Measurements from ENCODE around the gene SRSF11. TPM values are rescaled to one million over a fixed set of nuclear protein-coding genes. Genes with fewer than 3 reads are reported as not detected.

The SRSF11 gene
- polyA plus RNA-seq, result 443 and 514 TPM in 2 replicates
- polyA minus RNA-seq, result 280 and 337 TPM in 2 replicates

GRCh38 chr1:70221238-70222121, at the start of gene SRSF11:
TSS of gene SRSF11 (plus strand) at chr1:70221380. CDS start at chr1:70221637, 257 bp downstream.
- peak within 1 kb of the TSS; percentile 94 for H3K9ac ChIP-seq (ENCODE audit: low read length)
- H3K4me3 ChIP-seq (ENCODE audit: low read length), result peak within 1 kb of the TSS; percentile 87
- H3F3A ChIP-seq (ENCODE audit: insufficient read depth, low read length, poor library complexity, severe bottlenecking), result peaks cover 10% of the 10 kb centered on the region
- no peaks in the 10 kb centered on the region for H3K36me3 ChIP-seq (ENCODE audit: insufficient read depth, low read length)
- H3K27ac ChIP-seq (ENCODE audit: low read length), result peak within 1 kb of the TSS; percentile 98
- H2AFZ ChIP-seq (ENCODE audit: low read depth, low read length), result peak within 1 kb of the TSS; percentile 99
- H4K20me1 ChIP-seq (ENCODE audit: insufficient read depth), result peaks cover 18% of the 10 kb centered on the region
- no peaks in the 10 kb centered on the region for H3K9me2 ChIP-seq (ENCODE audit: insufficient read depth, low read length)
- no peaks in the 10 kb centered on the region for H3K9me3 ChIP-seq (ENCODE audit: low read length)
- no peaks in the 10 kb centered on the region for H3K27me3 ChIP-seq (ENCODE audit: insufficient read depth, low read depth, low read length)
- peaks cover 77% of the 10 kb centered on the region for H3K79me2 ChIP-seq (replicated peaks; ENCODE audit: insufficient read depth, low read length)
- H3K4me2 ChIP-seq (ENCODE audit: low read length), result peak within 1 kb of the TSS; percentile 100
- TF ChIP-seq MXI1 (conservative IDR thresholded peaks at IDR 0.05; ENCODE audit: poor library complexity, severe bottlenecking) (peak; percentile 90), RAD21 (conservative IDR thresholded peaks at IDR 0.05) (peak; percentile 47), SMC3 (conservative IDR thresholded peaks at IDR 0.05; ENCODE audit: poor library complexity) (peak; percentile 63), EZH2 (IDR thresholded peaks at IDR 0.05; ENCODE audit: borderline replicate concordance, insufficient read depth, low read length, poor library complexity, severe bottlenecking) (no peak), POLR2AphosphoS5 (IDR thresholded peaks at IDR 0.05) (peak; percentile 97), EP300 (conservative IDR thresholded peaks at IDR 0.05; ENCODE audit: poor library complexity, severe bottlenecking) (peak; percentile 65), CTCF (IDR thresholded peaks at IDR 0.05; ENCODE audit: poor library complexity, severe bottlenecking) (peak; percentile 59), REST (IDR thresholded peaks at IDR 0.05; ENCODE audit: borderline replicate concordance) (peak; percentile 86), TAF1 (IDR thresholded peaks at IDR 0.05; ENCODE audit: low read depth) (peak; percentile 82)

- Histone ChIP-seq H3K36me3 (ENCODE audit: insufficient read depth, low read length) (peaks cover 5% of the 10 kb centered on the region), H3K27ac (ENCODE audit: low read length) (no peak overlapping the region), H3K79me2 (replicated peaks; ENCODE audit: insufficient read depth, low read length) (no peaks in the 10 kb centered on the region), H3K9ac (ENCODE audit: low read length) (no peak overlapping the region), H3K9me2 (ENCODE audit: insufficient read depth, low read length) (no peaks in the 10 kb centered on the region), H3K4me3 (ENCODE audit: low read length) (no peak overlapping the region), H4K20me1 (ENCODE audit: insufficient read depth) (no peaks in the 10 kb centered on the region), H3F3A (ENCODE audit: insufficient read depth, low read length, poor library complexity, severe bottlenecking) (no peaks in the 10 kb centered on the region), H3K9me3 (ENCODE audit: low read length) (no peaks in the 10 kb centered on the region), H2AFZ (ENCODE audit: low read depth, low read length) (no peak overlapping the region), H3K4me2 (ENCODE audit: low read length) (no peak overlapping the region), H3K27me3 (ENCODE audit: insufficient read depth, low read depth, low read length) (no peaks in the 10 kb centered on the region)
- TF ChIP-seq CTCF (IDR thresholded peaks at IDR 0.05; ENCODE audit: poor library complexity, severe bottlenecking) (no peak), EP300 (conservative IDR thresholded peaks at IDR 0.05; ENCODE audit: poor library complexity, severe bottlenecking) (no peak), TAF1 (IDR thresholded peaks at IDR 0.05; ENCODE audit: low read depth) (no peak), MXI1 (conservative IDR thresholded peaks at IDR 0.05; ENCODE audit: poor library complexity, severe bottlenecking) (no peak), RAD21 (conservative IDR thresholded peaks at IDR 0.05) (no peak), SMC3 (conservative IDR thresholded peaks at IDR 0.05; ENCODE audit: poor library complexity) (no peak), REST (IDR thresholded peaks at IDR 0.05; ENCODE audit: borderline replicate concordance) (no peak), EZH2 (IDR thresholded peaks at IDR 0.05; ENCODE audit: borderline replicate concordance, insufficient read depth, low read length, poor library complexity, severe bottlenecking) (no peak), POLR2AphosphoS5 (IDR thresholded peaks at IDR 0.05) (no peak)
Measured at GRCh38 chr1:70171512-70171911, 49.7 kb upstream of the SRSF11 start.

All from neural cell (in vitro differentiated cells).